ENCODE data around the gene MINDY4.

The MINDY4 gene

DNA sequence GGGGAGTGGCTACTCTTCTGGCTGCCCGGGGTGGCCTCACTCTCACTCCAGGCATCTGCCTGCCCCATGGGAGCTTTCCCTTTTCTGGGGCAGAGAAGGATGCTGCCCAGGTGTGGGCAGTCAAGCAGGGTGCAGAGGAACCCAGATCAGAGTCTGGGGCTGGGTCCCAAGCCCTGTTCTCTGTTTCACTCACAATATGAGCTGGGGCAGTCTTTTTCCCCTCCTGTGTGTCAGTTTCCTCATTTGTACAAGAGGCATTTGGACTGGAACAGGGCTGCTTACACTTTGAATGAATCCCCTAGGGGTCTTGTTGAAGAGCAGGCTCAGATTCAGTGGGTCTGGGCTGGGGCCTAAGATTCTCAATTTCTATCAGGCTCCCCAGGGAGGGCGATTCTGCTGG, 102.0 kb downstream of the MINDY4 start:
- H3K4me1 ChIP-seq (ENCODE audit: control insufficient read depth in 1 of 2, insufficient read depth in 1 of 2, low read depth in 1 of 2, low read length in 1 of 2) = no peaks in the 10 kb centered on the region
- H3K4me3 ChIP-seq (ENCODE audit: low read depth in 1 of 2, low read length in 1 of 2) = no peak overlapping the region
- H3K9me3 ChIP-seq = no peaks in the 10 kb centered on the region
- H3K27ac ChIP-seq = no peak overlapping the region
- TF ChIP-seq, protein P1, sequence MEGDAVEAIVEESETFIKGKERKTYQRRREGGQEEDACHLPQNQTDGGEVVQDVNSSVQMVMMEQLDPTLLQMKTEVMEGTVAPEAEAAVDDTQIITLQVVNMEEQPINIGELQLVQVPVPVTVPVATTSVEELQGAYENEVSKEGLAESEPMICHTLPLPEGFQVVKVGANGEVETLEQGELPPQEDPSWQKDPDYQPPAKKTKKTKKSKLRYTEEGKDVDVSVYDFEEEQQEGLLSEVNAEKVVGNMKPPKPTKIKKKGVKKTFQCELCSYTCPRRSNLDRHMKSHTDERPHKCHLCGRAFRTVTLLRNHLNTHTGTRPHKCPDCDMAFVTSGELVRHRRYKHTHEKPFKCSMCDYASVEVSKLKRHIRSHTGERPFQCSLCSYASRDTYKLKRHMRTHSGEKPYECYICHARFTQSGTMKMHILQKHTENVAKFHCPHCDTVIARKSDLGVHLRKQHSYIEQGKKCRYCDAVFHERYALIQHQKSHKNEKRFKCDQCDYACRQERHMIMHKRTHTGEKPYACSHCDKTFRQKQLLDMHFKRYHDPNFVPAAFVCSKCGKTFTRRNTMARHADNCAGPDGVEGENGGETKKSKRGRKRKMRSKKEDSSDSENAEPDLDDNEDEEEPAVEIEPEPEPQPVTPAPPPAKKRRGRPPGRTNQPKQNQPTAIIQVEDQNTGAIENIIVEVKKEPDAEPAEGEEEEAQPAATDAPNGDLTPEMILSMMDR (IDR thresholded peaks at IDR 0.05) = no peak
- no peaks in the 10 kb centered on the region for H3K27me3 ChIP-seq
- no peaks in the 10 kb centered on the region for H3K36me3 ChIP-seq

DNA sequence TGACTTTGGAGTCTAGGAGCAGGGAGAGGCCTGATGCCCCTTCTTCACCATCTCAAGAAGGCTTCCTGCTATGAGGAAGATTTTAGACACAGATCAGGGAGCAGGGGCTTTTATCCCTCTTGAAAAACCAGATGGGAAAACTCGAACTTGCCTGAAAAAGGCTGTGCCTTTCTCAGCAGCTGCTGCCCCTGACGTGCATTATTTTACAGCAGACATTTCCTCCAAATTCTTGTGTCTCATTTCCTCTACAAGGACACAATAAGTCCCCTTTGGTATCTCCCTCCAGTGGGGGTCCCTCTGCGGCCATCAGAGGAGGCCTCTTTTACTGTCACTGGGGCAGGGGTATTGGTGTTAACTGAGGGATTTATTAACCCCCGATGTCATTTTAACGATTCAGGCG, 102.4 kb downstream of the MINDY4 start:
- Histone ChIP-seq H3K4me3 (ENCODE audit: low read depth in 1 of 2, low read length in 1 of 2) (no peak overlapping the region), H3K9me3 (no peaks in the 10 kb centered on the region), H3K27me3 (no peaks in the 10 kb centered on the region), H3K4me1 (ENCODE audit: control insufficient read depth in 1 of 2, insufficient read depth in 1 of 2, low read depth in 1 of 2, low read length in 1 of 2) (no peaks in the 10 kb centered on the region), H3K36me3 (no peaks in the 10 kb centered on the region), H3K27ac (no peak overlapping the region)
- TF ChIP-seq, protein P1 (IDR thresholded peaks at IDR 0.05) = no peak

DNA sequence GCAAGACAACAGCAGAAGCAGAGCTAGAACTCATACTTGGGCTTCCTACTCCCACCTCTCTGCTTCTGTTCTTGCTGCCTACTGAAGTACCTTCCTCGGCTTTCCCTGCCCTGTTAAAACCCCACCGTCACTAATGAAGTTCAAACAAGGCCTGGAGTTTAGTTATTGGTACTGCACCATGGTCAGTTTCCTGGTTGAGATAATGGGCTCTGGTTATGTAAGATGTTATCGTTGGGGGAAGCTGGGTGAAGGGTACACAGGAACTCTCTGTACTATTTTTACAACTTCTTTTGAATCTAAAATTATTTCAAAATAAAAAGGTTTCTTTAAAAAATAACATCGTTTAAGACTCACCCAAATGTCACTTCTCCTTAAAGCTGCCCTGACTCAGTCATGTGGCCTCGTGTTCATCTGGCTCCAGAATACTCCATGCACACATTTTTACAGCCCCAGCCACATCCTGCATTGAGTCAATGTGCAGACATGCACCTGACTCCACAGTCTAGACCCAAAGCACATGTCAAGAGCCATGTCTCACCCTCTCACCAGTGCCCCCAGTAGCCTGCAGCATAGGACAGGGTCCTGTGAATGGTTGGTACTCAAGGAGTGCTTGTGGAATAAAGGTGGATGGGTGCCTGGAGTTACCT, 103.6 kb downstream of the MINDY4 start:
- no peaks in the 10 kb centered on the region for H3K27me3 ChIP-seq
- TF ChIP-seq, protein P1 (IDR thresholded peaks at IDR 0.05) = no peak

DNA sequence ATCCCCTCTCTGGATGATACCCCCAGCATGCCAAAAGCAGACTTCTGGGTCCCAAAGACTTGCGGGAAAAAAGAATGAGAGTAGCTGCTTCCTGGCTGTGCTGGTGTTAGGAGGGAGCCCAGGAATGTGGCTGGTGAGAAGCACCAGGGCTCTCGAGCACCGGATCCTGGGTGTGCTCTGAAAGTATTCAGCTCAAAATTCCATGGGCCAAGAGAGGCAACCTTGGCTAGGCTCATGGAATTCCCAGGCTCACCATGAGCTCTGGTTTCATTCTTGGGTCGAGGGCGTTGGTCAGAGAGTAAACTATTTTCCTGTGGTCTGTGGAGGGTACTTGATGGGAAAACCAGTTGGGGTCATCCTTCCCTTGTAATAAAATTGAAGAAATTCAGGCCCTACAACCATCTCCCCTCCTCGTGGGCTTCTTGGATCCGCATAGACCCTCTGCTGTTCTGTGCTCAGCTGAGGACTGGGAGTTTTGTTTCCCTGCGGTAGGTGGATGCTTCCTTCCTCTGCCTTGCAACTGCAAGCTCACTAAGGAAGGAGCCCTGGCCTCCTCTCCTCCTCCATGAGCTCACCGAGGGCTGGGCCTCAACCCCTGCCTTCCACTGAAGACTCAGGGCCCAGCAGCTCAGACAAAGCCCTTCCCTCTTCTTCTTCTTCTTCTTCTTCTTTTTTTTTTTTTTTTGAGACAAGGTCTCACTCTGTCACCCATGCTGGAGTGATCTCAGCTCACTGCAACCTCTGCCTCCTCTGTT, 106.0 kb downstream of the MINDY4 start:
- H3K27ac ChIP-seq = no peak overlapping the region
- no peaks in the 10 kb centered on the region for H3K36me3 ChIP-seq
- TF ChIP-seq, protein P1 (IDR thresholded peaks at IDR 0.05) = no peak

More for the DNA sequence above, 103.6 kb downstream of the MINDY4 start:
- Histone ChIP-seq H3K9me3 (no peaks in the 10 kb centered on the region), H3K4me1 (ENCODE audit: control insufficient read depth in 1 of 2, insufficient read depth in 1 of 2, low read depth in 1 of 2, low read length in 1 of 2) (no peaks in the 10 kb centered on the region), H3K4me3 (ENCODE audit: low read depth in 1 of 2, low read length in 1 of 2) (no peak overlapping the region), H3K36me3 (no peaks in the 10 kb centered on the region), H3K27ac (no peak overlapping the region)

DNA sequence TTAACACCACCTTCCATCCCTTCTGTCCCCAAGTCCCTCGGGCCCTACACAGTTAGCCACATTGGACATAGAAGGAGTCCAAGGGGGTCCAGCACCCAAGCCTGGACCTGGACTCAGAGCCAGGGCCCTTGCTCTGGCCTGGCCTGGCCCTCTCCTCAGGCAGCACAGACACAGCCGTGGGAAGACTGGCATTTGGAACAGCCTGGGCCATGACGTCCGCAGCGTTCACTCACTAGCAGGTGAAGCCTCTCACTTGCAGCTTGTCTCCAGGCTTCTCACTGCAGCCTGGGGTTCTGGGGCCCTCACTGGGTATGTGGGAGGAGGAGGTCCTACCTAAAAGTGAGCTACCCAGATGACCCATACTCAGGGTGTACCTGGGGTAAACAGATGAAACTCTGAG, 106.8 kb downstream of the MINDY4 start:
- Histone ChIP-seq H3K4me3 (ENCODE audit: low read depth in 1 of 2, low read length in 1 of 2) (no peak overlapping the region), H3K9me3 (no peaks in the 10 kb centered on the region), H3K27me3 (no peaks in the 10 kb centered on the region), H3K4me1 (ENCODE audit: control insufficient read depth in 1 of 2, insufficient read depth in 1 of 2, low read depth in 1 of 2, low read length in 1 of 2) (no peaks in the 10 kb centered on the region), H3K36me3 (no peaks in the 10 kb centered on the region), H3K27ac (no peak overlapping the region)
- TF ChIP-seq, protein P1 (IDR thresholded peaks at IDR 0.05) = no peak

More for the DNA sequence above, 106.0 kb downstream of the MINDY4 start:
- Histone ChIP-seq H3K4me1 (ENCODE audit: control insufficient read depth in 1 of 2, insufficient read depth in 1 of 2, low read depth in 1 of 2, low read length in 1 of 2) (no peaks in the 10 kb centered on the region), H3K27me3 (no peaks in the 10 kb centered on the region), H3K9me3 (no peaks in the 10 kb centered on the region), H3K4me3 (ENCODE audit: low read depth in 1 of 2, low read length in 1 of 2) (no peak overlapping the region)

Measured in neutrophil (primary cell).